ENCODE results near the gene ALG1.
"Not testable (repeated sequence)": the region's sequence is repeated elsewhere in the genome, so short reads cannot be mapped to it uniquely, and the experiment has no call there.

DNA sequence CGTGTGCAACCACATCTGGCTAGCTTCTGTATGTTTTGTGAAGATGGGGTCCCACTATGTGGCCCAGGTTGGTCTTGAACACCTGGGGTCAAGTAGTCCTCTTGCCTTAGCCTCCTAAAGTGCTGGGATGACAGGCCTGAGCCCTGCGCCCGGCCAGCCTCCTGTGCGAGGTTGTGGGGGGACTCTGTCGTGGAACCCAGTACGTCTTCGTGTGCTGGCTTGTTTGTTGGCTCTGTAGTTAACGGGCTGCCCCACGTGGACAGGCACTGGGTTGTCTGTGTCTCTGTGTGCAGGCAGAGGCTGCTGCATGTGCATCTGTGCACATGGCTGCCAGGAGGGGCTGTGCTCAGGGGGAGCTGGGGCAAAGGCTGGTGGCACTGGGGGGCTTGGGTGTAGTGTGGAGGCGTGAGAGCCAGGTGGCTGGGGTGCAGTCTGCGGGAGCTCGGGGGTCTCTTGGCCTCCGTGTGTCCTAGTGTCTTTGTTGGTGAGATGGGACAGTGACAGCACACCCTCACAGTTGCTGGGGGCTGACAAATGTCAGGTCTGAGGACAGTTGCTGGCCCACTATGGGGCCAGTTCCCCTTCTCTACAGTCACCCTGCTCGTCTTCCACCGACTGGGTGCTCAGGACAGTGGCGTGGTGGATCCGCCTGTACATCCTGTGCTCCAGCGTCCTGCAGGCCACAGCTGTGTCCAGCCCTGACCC lies 16.6 kb downstream of the ALG1 start:
- TF ChIP-seq RARB (CRISPR knock-in tag; IDR thresholded peaks at IDR 0.05); ARNTL (CRISPR knock-in tag; IDR thresholded peaks at IDR 0.05; ENCODE audit: borderline replicate concordance, low read depth); ZNF70 (CRISPR knock-in tag; IDR thresholded peaks at IDR 0.05); SNAI2 (CRISPR knock-in tag; IDR thresholded peaks at IDR 0.05); GLIS3 (CRISPR knock-in tag; IDR thresholded peaks at IDR 0.05); ZNF8 (CRISPR knock-in tag; IDR thresholded peaks at IDR 0.05); ZFP3 (CRISPR knock-in tag; IDR thresholded peaks at IDR 0.05); TOX (CRISPR knock-in tag; IDR thresholded peaks at IDR 0.05; ENCODE audit: borderline replicate concordance); TCF4 (CRISPR knock-in tag; IDR thresholded peaks at IDR 0.05; ENCODE audit: borderline replicate concordance): not testable (repeated sequence)
- TF ChIP-seq, protein P1, sequence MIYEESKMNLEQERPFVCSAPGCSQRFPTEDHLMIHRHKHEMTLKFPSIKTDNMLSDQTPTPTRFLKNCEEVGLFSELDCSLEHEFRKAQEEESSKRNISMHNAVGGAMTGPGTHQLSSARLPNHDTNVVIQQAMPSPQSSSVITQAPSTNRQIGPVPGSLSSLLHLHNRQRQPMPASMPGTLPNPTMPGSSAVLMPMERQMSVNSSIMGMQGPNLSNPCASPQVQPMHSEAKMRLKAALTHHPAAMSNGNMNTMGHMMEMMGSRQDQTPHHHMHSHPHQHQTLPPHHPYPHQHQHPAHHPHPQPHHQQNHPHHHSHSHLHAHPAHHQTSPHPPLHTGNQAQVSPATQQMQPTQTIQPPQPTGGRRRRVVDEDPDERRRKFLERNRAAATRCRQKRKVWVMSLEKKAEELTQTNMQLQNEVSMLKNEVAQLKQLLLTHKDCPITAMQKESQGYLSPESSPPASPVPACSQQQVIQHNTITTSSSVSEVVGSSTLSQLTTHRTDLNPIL (CRISPR knock-in tag; IDR thresholded peaks at IDR 0.05; ENCODE audit: low read depth) = not testable (repeated sequence)
- TF ChIP-seq, protein P2, sequence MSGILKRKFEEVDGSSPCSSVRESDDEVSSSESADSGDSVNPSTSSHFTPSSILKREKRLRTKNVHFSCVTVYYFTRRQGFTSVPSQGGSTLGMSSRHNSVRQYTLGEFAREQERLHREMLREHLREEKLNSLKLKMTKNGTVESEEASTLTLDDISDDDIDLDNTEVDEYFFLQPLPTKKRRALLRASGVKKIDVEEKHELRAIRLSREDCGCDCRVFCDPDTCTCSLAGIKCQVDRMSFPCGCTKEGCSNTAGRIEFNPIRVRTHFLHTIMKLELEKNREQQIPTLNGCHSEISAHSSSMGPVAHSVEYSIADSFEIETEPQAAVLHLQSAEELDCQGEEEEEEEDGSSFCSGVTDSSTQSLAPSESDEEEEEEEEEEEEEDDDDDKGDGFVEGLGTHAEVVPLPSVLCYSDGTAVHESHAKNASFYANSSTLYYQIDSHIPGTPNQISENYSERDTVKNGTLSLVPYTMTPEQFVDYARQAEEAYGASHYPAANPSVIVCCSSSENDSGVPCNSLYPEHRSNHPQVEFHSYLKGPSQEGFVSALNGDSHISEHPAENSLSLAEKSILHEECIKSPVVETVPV (CRISPR knock-in tag; IDR thresholded peaks at IDR 0.05) = not testable (repeated sequence)

Data from SK-N-SH treated with all-trans-retinoic acid at 6 μM for 48 hours (cell line).